NT2/D1 (cell line): Measurements from ENCODE around the gene EEA1.

Experiments used
- SUZ12 ChIP-seq: IDR thresholded peaks from 2 replicates; pipeline ENCODE4 v1.6.1; 2011; ENCODE audit not compliant: insufficient read length, insufficient read depth; ENCODE audit errors: extremely low read depth
- YY1 ChIP-seq: IDR thresholded peaks from 2 replicates; pipeline ENCODE4 v1.6.1; 2011; ENCODE audit not compliant: insufficient read length, insufficient read depth

DNA sequence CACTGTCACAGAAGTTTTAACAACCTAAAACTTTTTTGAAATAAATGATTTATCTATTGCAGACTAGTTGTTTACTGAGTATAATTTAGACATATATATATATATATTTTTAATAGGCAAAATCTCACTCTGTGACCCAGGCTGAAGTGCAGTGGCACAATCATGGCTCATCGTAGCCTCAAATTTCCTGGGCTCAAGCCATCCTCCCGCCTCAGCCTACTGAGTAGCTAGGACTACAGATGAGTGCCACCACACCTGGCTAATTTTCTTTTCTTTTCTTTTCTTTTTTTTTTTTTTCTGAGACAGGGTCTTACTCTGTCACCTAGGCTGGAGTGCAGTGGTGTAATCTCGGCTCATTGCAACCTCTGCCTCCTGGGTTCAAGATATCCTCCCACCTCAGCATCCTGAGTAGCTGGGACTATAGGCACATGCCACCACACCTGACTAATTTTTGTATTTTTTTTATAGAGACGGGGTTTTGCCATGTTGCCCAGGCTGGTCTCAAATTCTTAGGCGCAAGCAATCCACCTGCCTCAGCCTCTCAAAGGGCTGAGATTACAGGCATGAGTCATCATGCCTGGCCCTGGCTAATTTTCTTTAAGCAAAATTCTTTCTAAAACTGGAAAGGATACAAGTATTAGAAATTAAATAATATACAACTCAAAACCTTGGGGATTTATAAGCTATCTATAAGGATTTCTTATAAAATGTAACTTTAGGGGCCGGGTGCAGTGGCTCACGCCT, 23.1 kb downstream of the EEA1 start:
- TF ChIP-seq YY1: no peak
- TF ChIP-seq SUZ12: no peak
